ENCODE measurements around the gene FAM171A2. TPM values are rescaled to one million over a fixed set of nuclear protein-coding genes. Genes with fewer than 3 reads are reported as not detected.

FAM171A2 gene
- total RNA-seq, 1 donor from 2014 or later = 0.21 TPM

DNA sequence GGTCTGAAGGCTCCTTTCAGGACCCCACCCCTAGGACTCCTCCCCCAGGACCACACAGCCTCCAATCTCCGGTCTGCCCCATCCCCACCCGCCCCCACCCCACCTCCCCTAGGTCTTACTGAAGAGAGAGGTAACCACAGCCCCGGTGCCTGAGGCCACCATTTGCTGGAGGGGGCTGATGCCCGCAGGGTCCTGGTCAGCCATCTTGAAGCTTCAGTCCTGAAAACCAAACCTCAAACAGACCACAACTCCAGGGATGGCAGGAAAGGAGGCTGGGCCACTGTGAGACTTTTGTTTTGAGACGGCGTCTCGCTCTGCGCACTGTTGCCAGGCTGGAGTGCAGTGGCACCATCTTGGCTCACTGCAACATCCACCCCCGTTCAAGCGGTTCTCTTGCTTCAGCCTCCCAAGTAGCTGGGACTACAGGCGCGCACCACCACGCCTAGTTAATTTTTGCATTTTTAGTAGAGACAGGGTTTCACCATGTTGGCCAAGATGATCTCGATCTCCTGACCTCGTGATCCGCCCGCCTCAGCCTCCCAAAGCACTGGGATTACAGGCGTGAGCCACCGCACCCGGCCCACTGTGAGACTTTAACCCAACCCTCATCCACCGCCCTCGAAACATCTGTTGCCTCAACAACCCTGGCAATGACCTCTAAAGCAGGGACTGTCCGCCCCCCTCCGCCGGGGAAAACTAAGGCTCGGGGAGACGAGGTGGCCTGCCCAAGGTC, 40.1 kb downstream of the FAM171A2 start:
- H3K9me3 Mint-ChIP-seq = no peaks in the 10 kb centered on the region
- H3K36me3 Mint-ChIP-seq (ENCODE audit: low read depth) = peaks cover 28% of the 10 kb centered on the region
- no peaks in the 10 kb centered on the region for H3K27me3 Mint-ChIP-seq
- intact Hi-C loops (cut with micrococcal nuclease) = loop anchor here (2.0 kb wide), 2 partner anchors 15 to 257 kb away; partner anchors contain the start of genes LSM12 and RUNDC3A
- peak overlapping the region; percentile 82 for H3K27ac Mint-ChIP-seq
- peak overlapping the region; percentile 94 for H3K4me3 Mint-ChIP-seq
- peaks cover 20% of the 10 kb centered on the region for H3K4me1 Mint-ChIP-seq
- no peak for DNase-seq

DNA sequence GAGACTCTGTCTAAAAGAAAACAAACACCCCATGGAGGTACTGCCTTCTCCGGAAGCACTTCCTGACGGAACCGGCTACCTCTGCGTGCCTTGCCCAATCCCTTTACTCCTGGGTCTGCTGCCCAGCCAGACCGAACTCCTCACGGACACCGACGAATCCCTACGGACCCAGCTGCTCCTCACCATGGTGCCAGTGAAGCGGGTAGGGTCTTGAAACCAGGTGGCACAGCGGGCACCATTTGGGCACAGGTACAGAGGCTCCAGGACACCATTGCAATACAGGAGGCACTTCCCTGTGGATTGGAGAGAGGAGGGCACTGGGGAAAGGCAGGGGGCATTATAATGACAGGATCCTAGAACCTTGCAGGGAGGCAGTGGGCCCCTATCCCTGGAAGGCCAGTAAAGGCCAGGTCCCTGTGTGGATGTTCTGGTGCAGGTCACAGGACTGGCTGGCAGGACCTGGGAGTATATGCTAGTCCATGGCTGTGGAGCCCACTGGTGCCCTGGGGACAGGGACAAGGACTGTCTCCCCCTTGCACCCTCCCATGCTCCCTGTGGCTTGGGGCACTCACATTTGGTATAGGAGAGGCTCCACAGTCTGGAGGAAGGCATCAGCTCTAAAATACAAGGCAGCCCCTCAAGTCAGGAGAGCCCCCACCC, 41.3 kb downstream of the FAM171A2 start:
- no peak for DNase-seq
- Mint-ChIP-seq H3K4me1 (peaks cover 16% of the 10 kb centered on the region), H3K9me3 (no peaks in the 10 kb centered on the region), H3K27me3 (peaks cover 3% of the 10 kb centered on the region), H3K27ac (no peak overlapping the region), H3K4me3 (peak overlapping the region; percentile 52), H3K36me3 (ENCODE audit: low read depth) (peaks cover 33% of the 10 kb centered on the region)
- intact Hi-C loops (cut with micrococcal nuclease) = no loop called here

DNA sequence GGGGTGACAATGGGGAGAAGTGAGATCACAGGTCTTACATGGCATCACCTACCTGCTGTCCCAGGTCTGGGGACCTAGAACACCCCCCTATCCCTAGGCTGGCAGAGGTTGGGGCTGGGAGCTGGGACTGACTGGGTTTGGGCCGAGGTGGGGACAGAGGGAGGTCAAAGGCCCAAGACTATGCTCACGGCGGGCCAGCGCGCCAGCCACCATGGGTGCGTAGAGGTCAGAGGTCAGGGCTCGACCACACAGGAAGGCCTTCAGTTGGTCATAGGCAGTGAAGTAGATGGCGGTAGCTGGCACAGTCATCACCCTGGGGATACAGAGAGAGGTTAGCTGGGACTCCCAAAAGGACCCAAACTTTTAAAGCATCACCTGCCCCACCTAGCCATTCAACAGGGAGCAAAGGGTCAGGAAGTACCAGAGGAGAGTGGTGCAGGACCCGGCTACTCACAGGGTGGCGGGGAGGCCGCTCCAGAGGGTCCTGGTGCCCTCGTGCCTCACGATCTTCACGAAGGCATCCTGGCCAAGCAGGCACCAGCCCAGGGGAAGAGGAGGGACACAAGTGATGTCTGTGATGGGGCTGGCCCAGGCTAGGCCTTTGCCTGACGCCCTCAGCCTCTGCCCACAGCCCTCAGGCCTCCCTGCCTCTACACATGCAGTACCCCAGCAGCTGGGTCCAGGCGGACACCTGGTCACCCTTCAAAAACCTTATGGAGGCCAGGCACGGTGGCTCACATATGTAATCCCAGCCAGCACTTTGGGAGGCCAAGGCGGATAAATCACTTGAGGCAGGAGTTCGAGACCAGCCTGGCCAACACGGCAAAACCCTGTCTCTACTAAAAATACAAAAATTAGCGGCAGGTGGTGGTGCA, 42.2 kb downstream of the FAM171A2 start:
- DNase-seq = no peak
- Mint-ChIP-seq H3K9me3 (no peaks in the 10 kb centered on the region), H3K4me1 (peaks cover 14% of the 10 kb centered on the region), H3K27ac (no peak overlapping the region), H3K27me3 (peaks cover 12% of the 10 kb centered on the region), H3K36me3 (ENCODE audit: low read depth) (peaks cover 34% of the 10 kb centered on the region), H3K4me3 (no peak overlapping the region)
- intact Hi-C loops (cut with micrococcal nuclease) = no loop called here

DNA sequence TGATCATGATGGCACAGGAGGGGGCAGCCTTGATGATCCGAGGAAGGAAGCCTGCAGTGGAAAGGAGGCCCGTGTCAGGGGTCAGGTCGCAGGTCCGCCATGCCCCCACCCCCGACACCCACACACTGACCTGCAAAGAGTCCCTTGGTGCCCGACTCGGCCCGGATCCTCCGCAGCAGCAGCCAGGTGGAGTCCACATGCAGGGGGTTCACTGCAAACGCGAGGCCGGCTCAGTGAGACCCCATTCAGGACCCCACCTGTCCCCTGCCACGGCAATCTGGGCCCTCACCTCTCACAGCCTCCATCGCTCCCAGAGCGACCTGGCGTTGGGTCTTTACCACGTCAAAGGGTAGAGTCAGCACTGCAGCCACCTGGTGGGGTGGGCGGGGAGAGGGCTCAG, 43.6 kb downstream of the FAM171A2 start:
- Mint-ChIP-seq H3K27me3 (peaks cover 23% of the 10 kb centered on the region), H3K4me1 (peaks cover 17% of the 10 kb centered on the region), H3K27ac (no peak overlapping the region), H3K36me3 (ENCODE audit: low read depth) (peaks cover 31% of the 10 kb centered on the region), H3K4me3 (no peak overlapping the region), H3K9me3 (no peaks in the 10 kb centered on the region)
- no peak for DNase-seq
- intact Hi-C loops (cut with micrococcal nuclease) = no loop called here

DNA sequence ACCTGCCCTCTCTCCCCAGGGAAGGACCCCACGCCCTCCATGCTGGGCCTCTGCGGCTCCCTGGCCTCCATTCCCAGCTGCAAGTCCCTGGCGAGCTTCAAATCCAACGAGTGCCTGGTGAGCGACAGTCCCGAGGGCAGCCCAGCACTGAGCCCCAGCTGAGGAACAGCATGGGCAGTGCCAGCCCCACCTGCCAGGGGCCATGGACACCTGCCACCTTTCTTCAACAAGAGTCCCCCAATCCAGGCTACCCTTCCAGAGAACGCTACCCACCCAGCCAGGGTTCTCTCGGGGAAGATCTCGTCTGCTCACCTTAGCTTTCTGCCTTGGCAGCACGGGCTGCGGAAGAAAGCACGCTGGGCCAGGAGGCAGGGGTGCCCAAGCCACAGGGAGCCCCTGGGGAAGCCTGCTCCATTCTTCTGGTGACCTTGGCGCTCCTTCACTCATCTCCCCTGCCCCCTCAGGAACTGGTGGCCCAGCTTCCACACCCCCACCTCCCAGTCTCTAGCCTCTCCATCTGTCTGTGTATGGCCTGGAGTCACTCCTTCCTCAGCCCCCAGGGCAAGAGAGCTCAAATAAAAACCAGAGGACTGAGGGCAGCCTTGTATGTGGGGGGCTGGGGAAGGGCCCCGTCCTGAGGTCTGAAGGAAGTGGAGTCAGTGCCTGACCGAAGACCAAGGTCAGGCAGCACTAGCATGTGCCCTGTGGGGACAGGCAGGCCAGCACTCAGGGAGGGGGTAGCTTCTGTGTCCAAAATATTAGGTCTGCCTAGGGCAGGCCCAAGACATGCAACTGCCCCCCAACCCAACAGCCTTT, 45.4 kb downstream of the FAM171A2 start:
- H3K4me3 Mint-ChIP-seq = no peak overlapping the region
- no peak for DNase-seq
- H3K27ac Mint-ChIP-seq = no peak overlapping the region
- intact Hi-C loops (cut with micrococcal nuclease) = no loop called here
- H3K36me3 Mint-ChIP-seq (ENCODE audit: low read depth) = peaks cover 25% of the 10 kb centered on the region
- peaks cover 33% of the 10 kb centered on the region for H3K27me3 Mint-ChIP-seq
- no peaks in the 10 kb centered on the region for H3K9me3 Mint-ChIP-seq
- H3K4me1 Mint-ChIP-seq = peaks cover 13% of the 10 kb centered on the region

DNA sequence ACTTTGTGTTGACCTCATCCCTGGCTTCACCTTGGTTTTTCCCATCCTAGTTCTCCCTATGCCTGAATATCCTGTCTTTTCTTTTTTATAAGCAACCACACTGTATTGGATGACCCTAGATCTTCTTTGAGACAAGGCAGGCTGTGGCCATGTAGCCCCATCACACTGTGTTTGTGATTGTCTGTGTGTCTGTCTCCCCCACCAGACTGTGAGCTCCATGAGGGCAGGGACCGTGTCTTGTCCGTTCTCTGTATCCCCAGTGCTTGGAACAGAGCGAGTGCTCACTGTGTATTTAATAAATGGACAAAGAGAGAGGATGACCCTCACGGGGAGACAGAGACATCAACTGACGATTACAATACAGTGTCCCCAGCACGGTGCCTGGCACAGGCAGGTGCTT, 46.1 kb downstream of the FAM171A2 start:
- Mint-ChIP-seq H3K27me3 (peaks cover 37% of the 10 kb centered on the region), H3K4me1 (peaks cover 10% of the 10 kb centered on the region), H3K9me3 (no peaks in the 10 kb centered on the region), H3K4me3 (no peak overlapping the region), H3K36me3 (ENCODE audit: low read depth) (peaks cover 25% of the 10 kb centered on the region), H3K27ac (no peak overlapping the region)
- no peak for DNase-seq
- intact Hi-C loops (cut with micrococcal nuclease) = no loop called here

DNA sequence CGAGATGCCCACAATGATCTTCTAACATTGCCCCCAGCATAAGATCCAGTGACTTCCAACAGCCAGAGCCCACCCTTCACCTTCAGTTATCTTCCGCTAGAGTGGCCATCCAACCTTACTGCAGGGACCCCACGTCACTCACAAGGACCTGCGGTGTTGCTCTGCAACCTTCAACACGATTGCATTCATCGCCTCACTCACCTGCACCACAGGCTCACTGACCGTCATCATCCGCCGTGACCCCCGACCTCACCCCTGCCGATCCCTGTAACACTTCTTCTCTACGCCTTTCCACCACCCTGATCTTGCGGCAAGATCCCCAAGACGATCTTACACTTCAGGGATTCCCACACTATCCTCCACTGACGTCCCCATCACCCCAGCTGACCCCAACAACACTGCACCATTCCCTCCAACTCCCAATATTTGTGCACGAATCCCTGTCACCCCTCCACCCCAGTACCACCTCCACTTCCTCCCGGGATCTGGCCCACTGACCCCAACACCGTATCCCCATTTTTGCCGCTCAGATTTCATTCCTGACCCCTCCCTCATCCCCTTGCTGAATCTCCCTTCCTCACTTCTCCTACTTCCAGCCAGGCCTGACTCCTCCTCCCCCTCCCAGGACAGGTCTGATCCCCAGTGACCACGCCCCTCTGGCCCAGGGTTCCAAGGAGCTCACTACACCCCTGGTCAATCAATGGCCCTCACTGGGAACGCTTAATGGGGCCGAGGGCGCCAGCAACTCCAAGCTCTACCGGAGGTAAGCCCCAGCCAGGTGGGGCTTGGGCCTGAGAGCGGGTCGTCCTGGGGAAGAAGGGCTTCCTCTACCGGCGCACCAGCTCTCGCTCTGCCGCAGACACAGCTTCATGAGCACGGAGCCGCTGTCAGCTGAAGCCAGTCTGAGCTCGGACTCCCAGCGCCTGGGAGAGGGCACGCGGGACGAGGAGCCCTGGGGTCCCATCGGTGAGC, 47.6 kb downstream of the FAM171A2 start:
- H3K27ac Mint-ChIP-seq = no peak overlapping the region
- no peaks in the 10 kb centered on the region for H3K9me3 Mint-ChIP-seq
- peak; percentile 62 for DNase-seq
- peaks cover 15% of the 10 kb centered on the region for H3K36me3 Mint-ChIP-seq (ENCODE audit: low read depth)
- H3K4me1 Mint-ChIP-seq = peaks cover 10% of the 10 kb centered on the region
- peak overlapping the region; percentile 81 for H3K4me3 Mint-ChIP-seq
- peaks cover 41% of the 10 kb centered on the region for H3K27me3 Mint-ChIP-seq
- intact Hi-C loops (cut with micrococcal nuclease) = no loop called here

DNA sequence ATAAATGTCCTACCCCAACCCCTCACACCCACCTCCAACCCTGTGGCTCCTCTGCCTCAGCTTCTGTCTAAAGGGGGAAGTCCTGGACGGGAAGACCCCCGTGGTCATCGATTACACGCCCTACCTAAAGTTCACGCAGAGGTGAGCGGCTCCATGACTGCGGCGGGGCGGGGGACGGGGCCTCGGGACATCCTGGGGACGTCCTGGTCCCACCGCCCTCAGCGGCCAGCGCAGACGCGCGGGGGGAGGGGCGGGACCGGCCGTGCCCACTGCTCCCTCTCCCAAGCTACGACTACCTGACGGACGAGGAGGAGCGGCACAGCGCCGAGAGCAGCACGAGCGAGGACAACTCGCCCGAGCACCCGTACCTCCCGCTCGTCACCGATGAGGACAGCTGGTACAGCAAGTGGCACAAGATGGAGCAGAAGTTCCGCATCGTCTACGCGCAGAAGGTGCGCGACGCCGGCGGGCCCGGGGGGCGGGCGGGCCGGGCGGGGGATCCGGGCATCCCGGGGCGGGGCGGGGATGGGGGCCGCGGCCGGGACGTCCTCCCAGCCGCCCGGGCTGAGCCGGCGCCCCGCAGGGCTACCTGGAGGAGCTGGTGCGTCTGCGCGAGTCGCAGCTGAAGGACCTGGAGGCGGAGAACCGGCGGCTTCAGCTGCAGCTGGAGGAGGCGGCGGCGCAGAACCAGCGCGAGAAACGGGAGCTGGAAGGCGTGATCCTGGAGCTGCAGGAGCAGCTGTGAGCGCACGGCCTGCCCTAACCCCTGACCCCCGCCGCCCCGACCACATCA, 48.6 kb downstream of the FAM171A2 start:
- H3K27me3 Mint-ChIP-seq = peaks cover 43% of the 10 kb centered on the region
- no peak overlapping the region for H3K27ac Mint-ChIP-seq
- H3K9me3 Mint-ChIP-seq = no peaks in the 10 kb centered on the region
- peaks cover 10% of the 10 kb centered on the region for H3K4me1 Mint-ChIP-seq
- peaks cover 14% of the 10 kb centered on the region for H3K36me3 Mint-ChIP-seq (ENCODE audit: low read depth)
- peak overlapping the region; percentile 81 for H3K4me3 Mint-ChIP-seq
- DNase-seq = peak; percentile 85
- intact Hi-C loops (cut with micrococcal nuclease) = no loop called here

DNA sequence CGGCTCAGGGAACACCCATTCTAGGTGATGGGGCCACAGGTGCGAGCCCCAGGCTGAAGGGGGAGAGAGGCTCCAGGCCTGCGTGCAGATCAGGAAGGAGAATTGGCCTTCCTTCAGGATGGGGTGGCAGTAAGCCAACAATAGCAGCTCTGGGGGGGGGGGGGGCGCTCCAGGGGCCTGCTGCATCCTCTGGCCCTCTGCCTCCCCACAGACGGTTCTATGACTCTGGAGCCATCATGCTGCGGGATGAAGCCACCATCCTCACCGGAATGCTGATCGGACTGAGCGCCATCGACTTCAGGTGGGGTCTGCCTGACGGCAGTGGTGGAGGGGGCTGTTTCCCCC, 49.2 kb downstream of the FAM171A2 start:
- intact Hi-C loops (cut with micrococcal nuclease) = no loop called here
- Mint-ChIP-seq H3K4me3 (peak overlapping the region; percentile 23), H3K9me3 (no peaks in the 10 kb centered on the region), H3K4me1 (peaks cover 10% of the 10 kb centered on the region), H3K27me3 (peaks cover 47% of the 10 kb centered on the region), H3K36me3 (ENCODE audit: low read depth) (peaks cover 12% of the 10 kb centered on the region), H3K27ac (no peak overlapping the region)
- no peak for DNase-seq

DNA sequence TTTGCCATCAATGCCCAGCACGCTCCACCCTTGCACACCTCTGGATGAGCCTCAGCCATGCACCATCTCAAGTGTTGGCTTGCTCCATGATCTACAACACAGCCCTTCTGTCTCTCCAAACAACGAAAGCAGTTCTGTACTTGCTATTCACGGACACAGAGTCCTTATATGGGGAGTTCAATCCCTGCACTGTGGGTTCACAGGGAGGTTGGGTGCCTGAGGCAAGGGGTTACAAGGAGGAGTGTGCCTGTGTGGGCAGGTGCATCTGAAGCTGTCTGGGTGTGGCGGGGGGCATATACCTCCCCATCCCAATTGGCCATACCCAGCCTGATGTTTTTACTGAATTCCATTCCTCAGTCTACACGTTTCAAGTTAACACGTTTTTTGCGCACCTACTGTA, 49.6 kb downstream of the FAM171A2 start:
- H3K27me3 Mint-ChIP-seq = peaks cover 48% of the 10 kb centered on the region
- intact Hi-C loops (cut with micrococcal nuclease) = no loop called here
- H3K9me3 Mint-ChIP-seq = no peaks in the 10 kb centered on the region
- peaks cover 10% of the 10 kb centered on the region for H3K4me1 Mint-ChIP-seq
- H3K27ac Mint-ChIP-seq = no peak overlapping the region
- no peak for DNase-seq
- H3K36me3 Mint-ChIP-seq (ENCODE audit: low read depth) = peaks cover 8% of the 10 kb centered on the region
- peak overlapping the region; percentile 23 for H3K4me3 Mint-ChIP-seq

DNA sequence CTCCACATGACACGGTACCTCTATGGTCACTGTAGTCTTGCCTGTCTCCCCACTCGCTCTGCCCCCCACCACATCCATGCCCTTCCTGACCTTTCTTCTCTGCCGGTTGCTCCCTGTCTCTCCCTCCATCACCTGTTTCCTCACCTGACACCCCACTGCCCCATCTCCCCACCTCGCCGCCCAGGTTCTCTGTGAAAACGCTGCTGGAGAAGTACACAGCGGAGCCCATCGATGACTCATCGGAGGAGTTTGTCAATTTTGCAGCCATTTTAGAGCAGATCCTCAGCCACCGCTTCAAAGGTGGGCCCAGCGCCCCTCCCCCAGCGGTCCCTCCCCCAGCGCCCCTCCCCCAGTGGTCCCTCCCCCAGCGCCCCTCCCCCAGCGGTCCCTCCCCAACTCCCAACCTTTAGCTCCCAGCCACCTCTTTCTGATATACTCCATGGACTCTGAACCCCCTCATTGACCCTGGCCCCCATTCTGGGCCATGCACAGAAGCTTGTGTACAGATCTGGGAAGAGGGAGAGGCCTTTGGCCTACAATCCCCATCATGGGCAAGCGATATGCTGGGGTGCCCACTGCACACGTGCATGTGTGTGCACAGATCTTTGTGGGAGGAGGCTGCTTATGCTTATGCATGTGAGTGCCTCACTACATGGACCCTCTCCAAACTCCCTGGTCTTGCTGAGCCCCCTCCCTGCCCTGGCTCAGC, 51.1 kb downstream of the FAM171A2 start:
- no peak overlapping the region for H3K27ac Mint-ChIP-seq
- H3K27me3 Mint-ChIP-seq = peaks cover 49% of the 10 kb centered on the region
- peaks cover 3% of the 10 kb centered on the region for H3K36me3 Mint-ChIP-seq (ENCODE audit: low read depth)
- intact Hi-C loops (cut with micrococcal nuclease) = no loop called here
- no peak for DNase-seq
- H3K4me1 Mint-ChIP-seq = peaks cover 10% of the 10 kb centered on the region
- H3K9me3 Mint-ChIP-seq = no peaks in the 10 kb centered on the region
- H3K4me3 Mint-ChIP-seq = no peak overlapping the region
